ENCODE results near the gene IKZF1. TPM values are rescaled to one million over a fixed set of nuclear protein-coding genes. Genes with fewer than 3 reads are reported as not detected.

IKZF1 gene
- total RNA-seq, 2 donors from 2014 or later = 24.4 to 57.8 TPM

GRCh38 chr7:50357426-50357825, 52.9 kb downstream of the IKZF1 start:
- Histone ChIP-seq H3K27me3 (replicated peaks; ENCODE audit: insufficient read depth) (no peaks in the 10 kb centered on the region), H3K4me1 (ENCODE audit: control insufficient read depth in 1 of 2, low read depth in 2 of 2) (no peaks in the 10 kb centered on the region), H3K9me3 (no peaks in the 10 kb centered on the region), H3K36me3 (no peaks in the 10 kb centered on the region), H3K27ac (no peak overlapping the region), H3K4me3 (no peak overlapping the region)
- ATAC-seq (ENCODE audit: insufficient number of reproducible peaks, low FRiP score, low read depth) (no peak), DNase-seq (ENCODE audit: low spot score) (no peak)
- TF ChIP-seq CTCF (IDR thresholded peaks at IDR 0.05) = no peak

GRCh38 chr7:50358041-50358705, 53.7 kb downstream of the IKZF1 start:
- DNase-seq (ENCODE audit: low spot score) (no peak), ATAC-seq (ENCODE audit: insufficient number of reproducible peaks, low FRiP score, low read depth) (no peak)
- no peaks in the 10 kb centered on the region for H3K27me3 ChIP-seq (replicated peaks; ENCODE audit: insufficient read depth)
- no peak overlapping the region for H3K27ac ChIP-seq
- H3K4me1 ChIP-seq (ENCODE audit: control insufficient read depth in 1 of 2, low read depth in 2 of 2) = no peaks in the 10 kb centered on the region
- no peak for TF ChIP-seq CTCF (IDR thresholded peaks at IDR 0.05)
- no peaks in the 10 kb centered on the region for H3K9me3 ChIP-seq
- no peak overlapping the region for H3K4me3 ChIP-seq
- no peaks in the 10 kb centered on the region for H3K36me3 ChIP-seq

GRCh38 chr7:50358779-50359178, 54.3 kb downstream of the IKZF1 start:
- no peak overlapping the region for H3K4me3 ChIP-seq
- no peak overlapping the region for H3K27ac ChIP-seq
- no peak for TF ChIP-seq CTCF (IDR thresholded peaks at IDR 0.05)
- ATAC-seq (ENCODE audit: insufficient number of reproducible peaks, low FRiP score, low read depth) (no peak), DNase-seq (ENCODE audit: low spot score) (no peak)
- no peaks in the 10 kb centered on the region for H3K36me3 ChIP-seq
- no peaks in the 10 kb centered on the region for H3K4me1 ChIP-seq (ENCODE audit: control insufficient read depth in 1 of 2, low read depth in 2 of 2)
- no peaks in the 10 kb centered on the region for H3K27me3 ChIP-seq (replicated peaks; ENCODE audit: insufficient read depth)
- no peaks in the 10 kb centered on the region for H3K9me3 ChIP-seq

- no peak for TF ChIP-seq CTCF (IDR thresholded peaks at IDR 0.05)
- Histone ChIP-seq H3K4me1 (ENCODE audit: control insufficient read depth in 1 of 2, low read depth in 2 of 2) (no peaks in the 10 kb centered on the region), H3K27me3 (replicated peaks; ENCODE audit: insufficient read depth) (no peaks in the 10 kb centered on the region), H3K27ac (no peak overlapping the region), H3K4me3 (no peak overlapping the region), H3K9me3 (no peaks in the 10 kb centered on the region), H3K36me3 (no peaks in the 10 kb centered on the region)
- ATAC-seq (ENCODE audit: insufficient number of reproducible peaks, low FRiP score, low read depth) (no peak), DNase-seq (ENCODE audit: low spot score) (no peak)
Observed at GRCh38 chr7:50359258-50359994, 54.9 kb downstream of the IKZF1 start.

- Histone ChIP-seq H3K36me3 (no peaks in the 10 kb centered on the region), H3K27ac (no peak overlapping the region), H3K9me3 (no peaks in the 10 kb centered on the region), H3K4me3 (no peak overlapping the region), H3K27me3 (replicated peaks; ENCODE audit: insufficient read depth) (no peaks in the 10 kb centered on the region), H3K4me1 (ENCODE audit: control insufficient read depth in 1 of 2, low read depth in 2 of 2) (no peaks in the 10 kb centered on the region)
- no peak for TF ChIP-seq CTCF (IDR thresholded peaks at IDR 0.05)
- DNase-seq (ENCODE audit: low spot score) (no peak), ATAC-seq (ENCODE audit: insufficient number of reproducible peaks, low FRiP score, low read depth) (no peak)
Observed at GRCh38 chr7:50359995-50360925, 55.7 kb downstream of the IKZF1 start.
